Peyer's patch (tissue), 4 donors: ENCODE measurements around the gene LILRB3. TPM values are rescaled to one million over a fixed set of nuclear protein-coding genes. Genes with fewer than 3 reads are reported as not detected.

Experiments
- DNase-seq, 3 donors: peaks; one replicate each; pipeline ENCODE4 v3.0.0-alpha.2; 2017 to 2019
- H3K27ac ChIP-seq, 4 donors: fragments of 200-600 bp; sonication (generic); one replicate each; pipeline ENCODE4 v1.5.1; 2016 to 2019
- H3K27me3 ChIP-seq, 2 donors: fragments of 200-600 bp; sonication (generic); one replicate each; pipeline ENCODE4 v1.5.1; 2019
- H3K36me3 ChIP-seq, 3 donors: fragments of 200-600 bp; sonication (generic); one replicate each; pipeline ENCODE4 v1.5.1; 2016 to 2019
- H3K4me1 ChIP-seq, 4 donors: fragments of 200-600 bp; sonication (generic); one replicate each; pipeline ENCODE4 v1.5.1; 2016 to 2019
- H3K4me3 ChIP-seq, 4 donors: fragments of 200-600 bp; sonication (generic); 1 replicate in 3 of 4; 2 replicates in 1 of 4; pipeline ENCODE4 v1.5.1; 2016 to 2019; ENCODE audit warnings: mild to moderate bottlenecking in 1 of 4
- H3K9me3 ChIP-seq, 4 donors: fragments of 200-600 bp; sonication (generic); one replicate each; pipeline ENCODE4 v1.5.1; 2016 to 2019; ENCODE audit warnings: mild to moderate bottlenecking in 1 of 4
- CTCF ChIP-seq, 6 experiments: fragments of 450-650 bp in 4 of 6; fragments of 200-600 bp in 2 of 6; sonication (generic) in 1 of 6; IDR thresholded peaks; one replicate each; pipeline ENCODE4 v1.5.1; 2017 to 2019; ENCODE audit warnings: antibody characterized with exemption in 6 of 6, mild to moderate bottlenecking in 3 of 6, moderate library complexity in 1 of 6
- POLR2A ChIP-seq, 2 donors: fragments of 450-650 bp; IDR thresholded peaks; one replicate each; pipeline ENCODE4 v1.5.1; 2017; ENCODE audit warnings: antibody characterized with exemption in 2 of 2, mild to moderate bottlenecking in 2 of 2, moderate library complexity in 2 of 2
- total RNA-seq, 4 donors: library from RNA; depleted of rRNA; stranded (reverse); fragments of >200 nt; gene quantifications; one replicate each; pipeline ENCODE4 v1.1.0, GENCODE V29; 2016

The LILRB3 gene
- total RNA-seq, 4 donors from 2014 or later = 3.1 to 16.5 (median 5.6) TPM; not detected in 1

- TF ChIP-seq POLR2A (IDR thresholded peaks at IDR 0.05) = no peak
- TF ChIP-seq CTCF (IDR thresholded peaks at IDR 0.05) = no peak
These were observed 30.8 kb upstream of the LILRB3 start for GRCh38 chr19:54253331-54254194.

GRCh38 chr19:54252845-54253244 lies 30.0 kb upstream of the LILRB3 start:
- no peaks in the 10 kb centered on the region for H3K36me3 ChIP-seq
- no peak for TF ChIP-seq POLR2A (IDR thresholded peaks at IDR 0.05)
- no peak for TF ChIP-seq CTCF (IDR thresholded peaks at IDR 0.05)
- no peaks in the 10 kb centered on the region for H3K27me3 ChIP-seq
- DNase-seq = peak in 1 of 3 donors; percentile 13
- no peaks in the 10 kb centered on the region for H3K4me1 ChIP-seq
- H3K4me3 ChIP-seq = no peak overlapping the region
- no peaks in the 10 kb centered on the region for H3K9me3 ChIP-seq
- H3K27ac ChIP-seq = no peak overlapping the region

More at GRCh38 chr19:54253331-54254194, 30.8 kb upstream of the LILRB3 start:
- Histone ChIP-seq H3K4me1 (no peaks in the 10 kb centered on the region), H3K27ac (no peak overlapping the region), H3K36me3 (no peaks in the 10 kb centered on the region), H3K27me3 (no peaks in the 10 kb centered on the region), H3K4me3 (no peak overlapping the region), H3K9me3 (no peaks in the 10 kb centered on the region)
- DNase-seq = peak in 1 of 3 donors; percentile 21

GRCh38 chr19:54252243-54252642 lies 29.4 kb upstream of the LILRB3 start:
- DNase-seq = no peak
- no peak for TF ChIP-seq CTCF (IDR thresholded peaks at IDR 0.05)
- TF ChIP-seq POLR2A (IDR thresholded peaks at IDR 0.05) = no peak
- H3K27me3 ChIP-seq = no peaks in the 10 kb centered on the region
- no peaks in the 10 kb centered on the region for H3K4me1 ChIP-seq
- no peaks in the 10 kb centered on the region for H3K36me3 ChIP-seq
- H3K9me3 ChIP-seq = no peaks in the 10 kb centered on the region
- no peak overlapping the region for H3K4me3 ChIP-seq
- no peak overlapping the region for H3K27ac ChIP-seq

- peak in 1 of 3 donors; percentile 54 for DNase-seq
- Histone ChIP-seq H3K27ac (peak overlapping the region in 1 of 4 donors; percentile 57), H3K4me1 (no peaks in the 10 kb centered on the region), H3K9me3 (no peaks in the 10 kb centered on the region), H3K36me3 (no peaks in the 10 kb centered on the region), H3K4me3 (no peak overlapping the region), H3K27me3 (no peaks in the 10 kb centered on the region)
- no peak for TF ChIP-seq CTCF (IDR thresholded peaks at IDR 0.05)
- no peak for TF ChIP-seq POLR2A (IDR thresholded peaks at IDR 0.05)
These were observed 25.3 kb upstream of the LILRB3 start for GRCh38 chr19:54248016-54248601.

- TF ChIP-seq POLR2A (IDR thresholded peaks at IDR 0.05) (no peak), CTCF (IDR thresholded peaks at IDR 0.05) (no peak)
- Histone ChIP-seq H3K27me3 (no peaks in the 10 kb centered on the region), H3K27ac (peak overlapping the region in 1 of 4 donors; percentile 57), H3K36me3 (no peaks in the 10 kb centered on the region), H3K9me3 (no peaks in the 10 kb centered on the region), H3K4me3 (no peak overlapping the region), H3K4me1 (no peaks in the 10 kb centered on the region)
- DNase-seq = peak in 1 of 3 donors; percentile 41
These were observed 24.5 kb upstream of the LILRB3 start for GRCh38 chr19:54247106-54247930.
